GM06990 (cell line): ENCODE measurements around the gene KCNJ3.

Experiments used
- DNase-seq: peaks from one replicate; pipeline ENCODE4 v3.0.0-alpha.2; 2011; ENCODE audit not compliant: insufficient read length; ENCODE audit errors: extremely low read depth
- H3K27me3 ChIP-seq: replicated peaks from 2 replicates; pipeline ENCODE4 v1.6.0; 2011; ENCODE audit warnings: low read length; ENCODE audit not compliant: control insufficient read depth, insufficient read depth
- H3K36me3 ChIP-seq: 2 replicates; pipeline ENCODE4 v1.5.1; 2011; ENCODE audit warnings: low read length; ENCODE audit not compliant: control insufficient read depth, insufficient read depth
- H3K4me3 ChIP-seq: replicated peaks from 2 replicates; pipeline ENCODE4 v1.5.1; 2011; ENCODE audit warnings: low read depth, mild to moderate bottlenecking, control low read depth, low read length
- CTCF ChIP-seq: IDR thresholded peaks from 2 replicates; pipeline ENCODE4 v1.5.1; 2011; ENCODE audit warnings: low read length, control low read depth, mild to moderate bottlenecking, inconsistent platforms; ENCODE audit not compliant: insufficient read depth, poor library complexity, severe bottlenecking

KCNJ3 gene

GRCh38 chr2:154677401-154677800, 21.1 kb upstream of the KCNJ3 start:
- H3K36me3 ChIP-seq = no peaks in the 10 kb centered on the region
- H3K27me3 ChIP-seq = no peaks in the 10 kb centered on the region
- no peak for TF ChIP-seq CTCF
- DNase-seq = no peak
- no peak overlapping the region for H3K4me3 ChIP-seq

- Histone ChIP-seq H3K4me3 (no peak overlapping the region), H3K27me3 (no peaks in the 10 kb centered on the region), H3K36me3 (no peaks in the 10 kb centered on the region)
- DNase-seq = no peak
- no peak for TF ChIP-seq CTCF
These were observed 16.8 kb upstream of the KCNJ3 start for GRCh38 chr2:154681741-154682140.

- no peak overlapping the region for H3K4me3 ChIP-seq
- H3K27me3 ChIP-seq = no peaks in the 10 kb centered on the region
- H3K36me3 ChIP-seq = no peaks in the 10 kb centered on the region
- TF ChIP-seq CTCF = no peak
- no peak for DNase-seq
These were observed 12.3 kb upstream of the KCNJ3 start for GRCh38 chr2:154686162-154686561.

- H3K4me3 ChIP-seq = no peak overlapping the region
- no peaks in the 10 kb centered on the region for H3K27me3 ChIP-seq
- TF ChIP-seq CTCF = no peak
- H3K36me3 ChIP-seq = no peaks in the 10 kb centered on the region
- DNase-seq = no peak
These were observed 10.1 kb upstream of the KCNJ3 start for GRCh38 chr2:154688373-154688772.

GRCh38 chr2:154689158-154689557, 9.3 kb upstream of the KCNJ3 start:
- no peaks in the 10 kb centered on the region for H3K27me3 ChIP-seq
- no peak overlapping the region for H3K4me3 ChIP-seq
- no peaks in the 10 kb centered on the region for H3K36me3 ChIP-seq
- no peak for DNase-seq
- no peak for TF ChIP-seq CTCF

GRCh38 chr2:154692927-154693326, 5.6 kb upstream of the KCNJ3 start:
- TF ChIP-seq CTCF = no peak
- Histone ChIP-seq H3K27me3 (no peaks in the 10 kb centered on the region), H3K36me3 (no peaks in the 10 kb centered on the region), H3K4me3 (no peak overlapping the region)
- no peak for DNase-seq
